ENCODE measurements around the gene FAM107B.

The FAM107B gene

DNA sequence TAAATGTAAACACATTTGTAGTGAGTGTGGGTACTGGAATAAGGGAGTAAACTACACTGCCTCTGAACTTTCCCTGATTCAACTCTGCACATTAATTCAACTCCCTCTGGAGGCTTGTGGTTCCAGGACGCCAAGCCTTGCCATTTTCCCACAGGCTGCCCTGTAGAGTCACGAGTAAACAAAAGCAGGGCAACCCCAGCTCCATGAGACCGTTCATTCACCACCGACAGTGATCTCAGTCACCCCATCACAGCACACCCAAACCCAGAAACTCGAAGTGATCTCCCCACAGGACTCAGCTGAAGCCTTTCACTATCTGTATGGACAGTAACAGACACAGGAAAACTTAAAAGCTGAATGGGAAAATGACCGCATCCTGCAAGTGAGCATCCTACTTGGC, 225.2 kb downstream of the FAM107B start:
- no peak for DNase-seq

DNA sequence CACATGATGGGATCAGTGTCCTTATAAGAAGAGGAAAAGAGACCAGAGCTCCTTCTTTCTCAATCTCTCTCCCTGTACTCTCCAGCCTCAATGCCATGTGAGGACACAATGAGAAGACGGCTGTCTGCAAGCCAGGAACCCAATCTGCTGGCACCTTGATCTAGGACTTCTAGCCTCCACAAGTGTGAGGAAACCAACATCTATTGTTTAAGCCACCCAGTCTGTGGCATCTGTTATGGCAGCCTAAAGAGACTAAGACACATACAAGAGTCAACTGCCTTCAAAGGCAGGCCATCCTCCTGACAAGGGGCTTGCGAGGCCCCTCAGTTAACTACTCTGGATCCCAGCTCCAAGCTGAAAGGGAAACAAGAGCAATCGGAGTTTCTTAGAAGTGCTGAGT, 225.7 kb downstream of the FAM107B start:
- no peak for DNase-seq

DNA sequence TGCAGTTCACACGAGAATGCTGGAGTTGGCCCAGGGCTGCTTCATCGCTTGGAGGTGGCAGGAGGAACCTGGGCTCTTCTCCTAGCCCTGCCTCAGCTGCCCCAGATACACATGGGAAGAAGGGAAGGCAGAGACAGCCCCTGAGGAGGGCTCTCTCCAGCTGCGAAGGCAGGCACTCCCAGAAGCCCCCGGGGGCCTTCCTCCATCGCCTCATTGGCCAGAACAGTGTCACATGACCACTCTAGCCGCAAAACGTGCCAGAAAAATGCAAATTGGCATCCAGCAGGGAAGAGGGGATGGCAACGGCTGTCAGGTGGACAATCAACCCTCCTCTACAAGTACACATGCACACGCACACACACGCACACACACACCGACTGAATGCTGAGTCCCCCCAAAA, 226.2 kb downstream of the FAM107B start:
- no peak for DNase-seq

DNA sequence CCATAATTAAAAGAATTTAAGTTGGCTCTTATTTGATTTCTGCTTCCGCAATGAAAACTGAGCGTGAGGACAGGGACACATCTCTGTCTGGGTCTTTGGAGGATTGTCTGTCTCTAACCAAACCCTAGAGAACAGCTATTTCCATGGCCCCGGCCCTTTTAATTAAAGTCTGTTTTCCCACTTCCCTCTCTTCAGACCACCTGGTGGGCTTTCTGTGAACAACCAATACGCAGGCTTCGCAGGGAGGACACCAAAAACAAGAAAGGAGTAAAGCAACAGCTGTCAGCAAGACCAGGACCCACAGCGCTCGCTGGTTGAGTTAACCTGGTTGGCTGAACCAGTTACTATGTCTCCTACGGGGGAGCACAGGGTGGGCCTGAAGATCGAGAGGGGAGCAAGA, 226.9 kb downstream of the FAM107B start:
- DNase-seq = no peak

DNA sequence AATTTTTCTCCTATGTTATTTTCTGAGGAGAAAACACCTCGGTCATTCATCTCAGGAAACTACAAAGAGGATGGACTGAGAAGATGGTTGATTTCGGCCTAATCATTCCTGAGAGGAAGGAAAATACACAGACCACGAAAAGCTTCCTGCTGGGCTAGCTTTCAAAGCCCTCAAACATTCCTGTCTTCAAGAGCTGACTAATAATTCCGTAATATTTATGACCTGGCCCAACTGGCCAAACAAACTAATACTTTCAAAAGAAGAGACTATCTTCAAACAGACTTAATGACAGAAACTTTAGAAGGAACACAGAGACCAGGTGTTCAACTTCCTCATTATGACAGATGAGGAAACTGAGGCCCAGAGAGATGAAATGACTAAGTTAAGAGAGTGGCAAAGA, 228.9 kb downstream of the FAM107B start:
- no peak for DNase-seq

DNA sequence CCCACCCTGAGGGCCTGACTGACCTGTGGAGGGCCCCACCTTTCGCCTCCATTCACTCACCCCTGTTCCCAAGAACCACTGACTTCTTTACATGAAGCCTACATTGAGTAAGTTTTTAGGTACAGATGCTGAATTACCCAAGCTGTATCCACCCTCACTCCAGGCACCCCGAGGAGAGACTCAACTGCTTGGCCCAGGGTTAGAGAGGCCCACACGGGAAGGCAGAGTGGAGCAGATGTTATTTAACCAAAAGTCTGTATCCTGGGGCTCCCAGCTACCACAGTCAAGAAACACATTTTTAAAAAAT, 230.8 kb downstream of the FAM107B start:
- DNase-seq = no peak

DNA sequence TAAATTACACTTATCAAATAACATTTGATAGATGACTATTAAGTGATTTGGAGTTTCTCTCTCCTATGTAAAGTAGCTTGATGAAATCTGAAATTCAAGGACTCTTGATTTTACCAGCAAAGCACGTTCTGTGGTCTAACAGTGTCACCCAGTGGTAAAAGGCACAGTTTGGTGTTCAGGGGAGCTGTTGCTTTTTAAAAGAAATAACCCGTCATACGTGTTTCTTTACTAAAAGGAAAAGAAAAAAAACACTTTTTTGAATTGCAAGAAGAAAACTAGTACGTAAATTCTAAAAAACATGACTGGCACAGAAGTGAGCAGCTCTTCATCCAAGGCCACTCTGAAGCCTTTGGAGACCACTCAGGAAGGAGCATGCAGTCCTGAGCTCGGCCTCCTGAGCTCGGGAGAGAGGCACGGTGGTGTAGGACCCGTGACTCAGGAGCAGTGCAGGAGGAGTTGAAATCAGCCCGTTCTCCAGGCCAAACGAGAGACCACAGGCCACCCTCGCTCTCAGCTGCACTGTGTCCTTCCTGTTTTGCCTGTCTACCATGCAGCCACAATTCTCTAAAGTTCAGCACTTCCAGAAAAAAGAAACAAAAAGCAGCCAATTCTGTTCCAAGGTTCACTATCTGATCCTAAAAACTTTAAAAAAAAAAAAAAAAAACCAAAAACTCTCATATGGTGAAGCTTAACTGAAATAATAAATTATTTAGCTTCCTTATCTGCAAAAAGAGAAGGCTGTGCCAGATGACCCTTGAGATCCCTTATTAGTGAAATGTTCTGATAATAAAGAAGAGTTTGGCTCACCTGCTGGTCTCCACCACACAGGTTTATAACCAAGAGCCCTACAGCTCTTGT, 231.4 kb downstream of the FAM107B start:
- no peak for DNase-seq

DNA sequence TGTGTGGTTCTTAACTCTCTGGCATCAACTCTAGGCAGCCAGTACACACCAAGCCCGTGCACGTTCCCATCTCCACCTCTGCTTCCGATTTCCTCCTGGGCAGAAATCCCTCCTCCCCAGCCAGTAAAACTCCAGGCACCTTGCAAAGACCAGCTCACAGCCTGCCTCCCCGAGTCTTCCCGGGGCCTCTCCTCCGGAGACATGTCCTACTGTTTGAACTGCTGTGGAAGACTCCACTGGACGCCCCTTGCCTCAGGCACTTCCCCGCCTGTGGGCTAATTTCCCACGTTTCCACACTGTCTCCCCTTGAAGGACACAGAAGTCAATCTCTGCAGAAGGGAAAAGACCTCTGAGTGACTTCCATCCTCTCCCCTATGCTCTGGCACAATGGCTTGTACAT, 233.3 kb downstream of the FAM107B start:
- no peak for DNase-seq

DNA sequence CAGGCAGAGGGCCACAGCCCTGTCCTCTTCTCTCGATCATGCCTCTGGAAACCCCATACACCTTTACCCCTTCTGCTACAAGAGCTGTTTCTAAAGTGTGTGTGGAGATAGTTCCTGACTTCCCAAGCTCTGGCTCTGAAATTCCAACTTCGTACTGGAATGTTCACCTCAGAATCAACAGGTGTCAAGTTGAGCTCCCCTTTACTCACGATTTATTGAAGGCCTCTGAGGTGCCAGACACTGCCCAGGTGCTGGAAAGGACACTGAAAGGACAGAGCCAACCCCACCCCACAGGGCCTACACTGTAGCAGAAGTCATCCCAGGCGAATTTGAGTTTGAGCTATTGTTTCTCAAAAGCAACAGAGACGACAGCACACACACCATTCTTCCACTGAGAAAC, 234.1 kb downstream of the FAM107B start:
- no peak for DNase-seq

DNA sequence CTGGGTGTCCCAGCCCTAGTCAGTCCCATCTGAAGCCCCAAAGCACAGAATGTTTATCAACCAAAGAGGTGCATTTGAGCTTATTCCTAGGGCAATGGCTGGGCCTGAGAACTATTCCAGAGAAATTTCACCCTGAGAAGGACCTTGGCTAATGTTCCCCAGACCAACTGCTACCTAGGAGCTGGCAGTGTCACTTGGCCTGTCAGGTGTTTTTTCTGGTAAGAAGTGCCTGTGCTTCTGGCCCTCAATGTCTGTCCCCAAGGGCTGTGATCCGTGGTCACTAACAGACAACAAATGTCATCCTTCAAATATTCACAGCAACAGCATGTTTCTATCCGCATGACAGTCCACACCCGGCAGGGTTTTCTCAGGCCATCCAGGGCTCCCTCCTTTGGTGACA, 234.6 kb downstream of the FAM107B start:
- no peak for DNase-seq

DNA sequence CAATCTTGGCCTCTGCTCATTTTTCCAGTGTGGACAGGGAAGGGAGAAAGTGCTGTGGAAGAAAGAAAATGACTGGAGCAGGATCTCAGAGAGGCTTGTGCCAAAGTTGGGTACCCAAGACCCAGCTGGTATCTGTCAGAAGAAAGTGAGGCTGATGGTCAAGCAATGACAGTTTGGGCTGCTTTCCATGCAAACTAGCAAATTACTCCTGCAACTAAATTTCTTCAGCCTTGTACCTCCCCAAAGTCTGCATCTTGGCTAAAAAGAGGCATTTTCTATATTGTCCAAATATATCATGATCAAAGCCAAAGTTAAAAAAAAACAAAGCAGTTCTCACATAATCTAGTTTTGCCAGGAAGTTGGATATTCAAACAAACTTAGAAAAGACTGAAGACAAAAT, 235.5 kb downstream of the FAM107B start:
- DNase-seq = no peak

DNA sequence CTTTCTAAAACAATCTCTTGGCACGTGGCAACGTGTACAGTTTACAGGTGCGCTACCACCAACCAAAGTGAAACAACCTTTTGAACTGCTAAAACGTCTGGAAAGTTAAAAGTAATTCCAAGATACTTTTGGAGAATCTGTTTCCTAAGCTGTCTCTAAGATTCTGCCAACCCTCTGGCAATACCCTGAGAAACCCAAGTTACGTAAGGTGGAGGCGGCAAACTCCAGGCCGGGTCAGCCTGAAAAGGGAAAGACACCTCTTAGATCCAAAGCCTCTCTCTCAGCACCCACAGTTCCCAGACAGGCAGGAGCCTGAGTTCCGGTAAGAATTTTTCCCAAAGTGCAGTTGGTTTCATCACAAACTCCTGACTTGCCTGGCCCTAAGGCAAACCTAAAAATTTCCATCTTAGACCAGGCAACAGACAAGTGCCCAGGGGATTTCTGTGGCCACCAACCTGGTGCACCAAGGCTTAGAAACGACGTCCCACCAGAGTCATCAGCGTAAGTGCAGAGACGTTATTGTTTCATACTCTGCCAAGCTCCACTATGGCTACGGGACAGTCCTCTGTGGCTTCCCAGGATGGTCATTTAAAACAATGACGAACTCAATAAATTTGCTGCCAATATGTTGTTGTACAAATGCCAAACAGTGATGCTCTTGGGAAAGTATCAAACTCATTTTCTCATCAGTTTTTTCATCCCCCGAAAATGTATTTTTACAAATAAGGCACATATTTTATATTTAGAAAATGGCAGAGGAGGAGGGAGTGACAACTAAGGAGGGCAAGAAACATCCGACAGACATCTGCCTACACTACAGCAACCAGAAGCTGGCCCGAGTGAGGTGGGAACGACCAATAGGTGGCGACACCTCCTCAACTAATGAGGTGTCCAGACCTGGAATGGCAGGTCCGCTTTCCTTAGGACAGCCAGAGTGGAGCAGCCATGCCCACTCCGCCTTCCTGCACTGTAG, 238.2 kb downstream of the FAM107B start:
- DNase-seq = no peak

DNA sequence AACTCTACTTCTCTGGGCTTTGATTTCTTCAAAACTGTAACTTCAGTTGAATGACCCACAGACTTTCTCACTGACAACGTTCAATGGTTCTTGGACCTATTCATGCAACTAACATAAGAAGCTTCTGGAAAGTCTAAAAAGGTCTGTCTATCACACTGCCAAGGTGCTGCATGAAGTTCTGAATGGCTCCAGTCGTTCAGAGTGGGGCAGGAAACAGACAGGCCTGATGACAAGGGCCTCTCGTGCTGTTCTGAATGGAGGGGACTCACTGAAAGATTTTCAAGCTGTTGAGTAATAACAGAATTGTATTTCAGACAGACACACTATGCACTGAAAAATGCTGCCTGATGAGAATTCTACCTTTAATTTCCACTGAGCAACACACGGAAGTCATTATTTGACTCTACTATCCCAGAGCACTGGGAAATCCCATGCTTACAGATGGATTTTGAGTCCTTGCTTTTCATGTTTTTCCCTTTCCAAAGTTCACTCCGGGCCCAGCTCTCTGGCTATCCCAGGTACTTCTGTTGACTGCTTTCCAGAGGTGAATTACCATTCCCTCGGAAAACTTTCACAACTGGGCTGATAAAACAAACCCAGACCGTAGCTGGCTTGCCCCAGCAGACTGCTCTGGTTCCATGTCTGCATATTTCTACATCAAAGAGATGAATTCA, 239.1 kb downstream of the FAM107B start:
- DNase-seq = no peak

DNA sequence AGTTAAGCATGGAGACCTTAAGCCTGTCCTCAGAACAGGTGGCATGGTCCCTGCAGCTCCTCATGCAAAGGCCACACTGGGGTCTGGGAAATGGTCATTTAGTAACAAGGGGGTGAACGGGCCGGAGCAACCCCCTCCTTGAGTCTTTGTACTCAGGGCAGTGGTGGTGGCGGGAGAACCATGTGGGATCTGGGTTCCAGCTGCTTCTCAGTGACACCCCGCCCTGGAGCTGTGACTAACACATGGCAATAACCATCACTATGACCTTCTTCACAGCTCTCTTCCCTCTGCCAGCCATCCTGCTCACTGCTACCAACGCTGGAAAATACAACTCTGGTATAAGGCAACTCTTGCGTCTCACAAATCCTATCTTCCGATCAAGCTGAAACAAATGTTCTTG, 240.5 kb downstream of the FAM107B start:
- no peak for DNase-seq

DNA sequence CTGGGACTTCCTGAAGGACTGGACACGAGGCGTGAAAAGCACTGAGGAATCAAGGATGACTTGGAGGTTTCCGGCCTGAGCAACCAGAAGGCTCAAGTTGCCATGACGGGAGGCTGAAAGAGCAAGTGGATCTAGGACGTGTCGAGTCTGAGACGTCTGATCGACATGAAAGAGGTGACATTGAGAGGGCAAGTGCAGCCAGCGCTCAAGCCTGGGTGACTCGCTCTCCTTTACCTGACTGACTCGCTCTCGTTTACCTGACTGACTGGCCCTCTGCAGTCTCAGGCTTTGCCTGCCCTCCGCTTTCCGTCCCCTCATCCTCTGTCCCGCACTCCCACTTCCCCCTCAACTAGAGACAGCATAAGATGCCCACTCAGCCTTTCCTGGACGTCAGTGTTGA, 241.4 kb downstream of the FAM107B start:
- no peak for DNase-seq

DNA sequence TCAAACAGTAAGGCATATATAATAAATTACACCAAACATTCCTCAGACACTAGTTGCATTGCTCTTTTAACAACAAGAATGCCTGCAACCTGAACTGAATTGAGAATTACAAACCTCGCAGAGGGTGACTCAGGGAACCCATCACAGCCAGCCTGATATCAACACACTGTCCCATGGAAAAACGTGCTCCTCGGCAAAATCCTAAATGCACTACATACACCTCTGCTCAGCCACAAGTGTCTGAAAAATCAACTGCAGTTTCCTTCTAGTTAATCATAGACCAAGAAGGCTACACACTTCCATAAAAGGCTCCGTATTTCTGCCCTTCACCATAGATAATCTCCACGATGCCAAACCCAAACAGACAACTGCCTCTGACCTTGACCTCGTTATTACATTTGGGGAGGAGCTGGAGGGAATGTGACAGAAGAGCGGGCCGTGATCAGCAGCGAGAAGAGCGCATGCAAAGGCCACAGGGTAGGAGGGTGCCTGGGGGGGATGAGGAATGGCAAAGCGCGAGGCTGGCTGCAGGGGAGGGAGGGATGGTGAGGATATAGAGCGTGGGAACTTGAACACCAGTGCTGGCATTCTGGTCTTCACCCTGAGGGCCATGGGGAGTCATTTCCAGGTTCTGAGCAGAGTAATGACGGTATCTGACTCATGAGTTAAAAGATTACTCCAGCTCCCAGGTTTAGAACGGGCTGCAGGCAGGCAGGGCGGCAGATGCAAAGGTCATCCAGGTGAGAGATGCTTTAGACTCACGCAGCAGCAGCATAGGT, 242.0 kb downstream of the FAM107B start:
- no peak for DNase-seq

DNA sequence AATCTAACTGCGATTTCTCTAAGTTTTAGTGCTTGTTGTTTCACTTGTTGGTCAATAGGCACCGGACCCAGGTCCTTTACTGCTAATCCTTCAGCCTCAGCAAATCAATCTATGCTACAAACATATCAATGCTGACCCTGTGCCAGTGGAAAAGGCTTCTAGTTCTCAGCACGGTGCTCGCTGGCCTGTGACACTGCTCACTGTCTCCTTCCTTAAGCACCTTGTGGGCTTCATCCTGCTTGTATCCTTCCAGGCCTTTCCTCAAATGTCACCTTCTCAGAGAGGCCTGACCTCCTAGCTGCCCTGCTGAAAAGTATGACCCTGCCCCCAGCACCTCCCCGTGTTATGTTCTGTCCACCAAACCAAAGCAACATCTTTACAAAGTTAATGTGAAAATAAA, 242.7 kb downstream of the FAM107B start:
- DNase-seq = no peak

DNA sequence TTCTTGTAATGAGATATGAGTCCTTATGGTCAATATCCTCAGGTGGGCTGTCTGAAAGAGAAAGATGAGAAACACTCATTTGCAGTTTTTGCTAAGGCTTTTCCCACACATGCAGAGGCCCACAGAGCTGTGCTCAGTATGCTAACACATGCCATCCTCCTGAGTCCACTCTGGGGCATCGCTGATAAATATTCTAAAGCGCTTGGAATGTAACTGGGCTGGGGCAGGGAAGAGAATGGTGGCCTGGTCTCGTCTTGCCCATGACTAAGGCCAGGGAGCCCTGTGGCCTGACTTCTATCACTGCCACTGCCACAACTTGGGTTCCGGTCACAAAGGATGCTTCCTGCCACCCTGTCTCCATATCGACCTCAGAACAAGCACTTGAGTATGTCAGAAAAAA, 244.2 kb downstream of the FAM107B start:
- no peak for DNase-seq

DNA sequence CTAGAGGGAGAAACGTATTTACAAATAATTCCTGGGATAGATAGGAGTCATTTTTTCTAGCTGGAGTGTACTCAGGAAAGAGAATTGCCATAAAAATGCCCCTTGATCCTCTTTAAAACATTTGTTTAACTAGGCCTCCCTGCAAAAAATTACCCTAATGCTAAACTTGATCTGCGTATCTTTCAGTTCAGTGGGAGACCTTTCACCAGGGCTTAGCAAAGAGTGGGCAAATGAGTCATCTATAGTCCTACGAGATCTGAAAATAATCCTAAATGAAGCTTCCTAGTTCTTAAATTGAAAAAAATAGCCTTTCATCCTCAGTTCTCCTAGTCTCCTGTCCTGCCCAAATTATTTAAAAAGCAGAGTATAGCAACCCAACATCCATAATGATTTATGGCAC, 245.3 kb downstream of the FAM107B start:
- DNase-seq = no peak

DNA sequence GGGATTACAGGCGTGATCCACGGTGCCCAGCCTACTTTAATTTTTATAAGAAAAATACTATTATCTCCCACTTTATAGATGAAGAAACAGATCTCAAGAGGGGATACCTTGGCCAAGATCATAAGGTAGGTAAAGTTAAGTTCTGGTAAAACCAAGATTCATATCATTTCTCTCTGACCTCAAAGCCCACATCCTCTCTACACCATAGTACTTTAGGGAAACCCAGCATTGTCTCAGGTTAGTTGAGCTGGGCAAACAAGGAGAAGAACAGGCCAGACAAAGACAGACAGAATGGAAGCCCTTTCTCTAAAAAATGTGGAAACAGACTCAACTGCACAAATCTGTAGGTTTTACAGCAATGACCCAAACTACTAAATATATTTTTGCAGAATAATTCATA, 246.2 kb downstream of the FAM107B start:
- no peak for DNase-seq

DNA sequence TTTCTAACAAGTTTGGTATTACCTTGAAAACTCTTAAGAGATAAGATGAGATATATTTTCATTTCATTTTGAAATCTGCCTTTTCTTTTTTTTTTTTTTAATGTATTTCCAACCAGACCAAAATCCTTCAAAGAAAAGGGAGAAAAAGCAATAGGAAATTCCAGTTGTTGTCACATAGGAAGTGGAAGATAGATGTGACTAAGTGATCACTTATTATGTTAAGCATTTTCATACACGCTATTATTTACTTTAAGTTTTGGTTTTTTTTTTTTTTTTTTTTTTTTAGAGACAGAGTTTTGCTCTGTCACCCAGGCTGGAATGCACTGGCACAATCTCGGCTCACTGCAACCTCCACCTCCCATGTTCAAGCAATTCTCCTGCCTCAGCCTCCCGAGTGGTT, 246.8 kb downstream of the FAM107B start:
- DNase-seq = no peak

DNA sequence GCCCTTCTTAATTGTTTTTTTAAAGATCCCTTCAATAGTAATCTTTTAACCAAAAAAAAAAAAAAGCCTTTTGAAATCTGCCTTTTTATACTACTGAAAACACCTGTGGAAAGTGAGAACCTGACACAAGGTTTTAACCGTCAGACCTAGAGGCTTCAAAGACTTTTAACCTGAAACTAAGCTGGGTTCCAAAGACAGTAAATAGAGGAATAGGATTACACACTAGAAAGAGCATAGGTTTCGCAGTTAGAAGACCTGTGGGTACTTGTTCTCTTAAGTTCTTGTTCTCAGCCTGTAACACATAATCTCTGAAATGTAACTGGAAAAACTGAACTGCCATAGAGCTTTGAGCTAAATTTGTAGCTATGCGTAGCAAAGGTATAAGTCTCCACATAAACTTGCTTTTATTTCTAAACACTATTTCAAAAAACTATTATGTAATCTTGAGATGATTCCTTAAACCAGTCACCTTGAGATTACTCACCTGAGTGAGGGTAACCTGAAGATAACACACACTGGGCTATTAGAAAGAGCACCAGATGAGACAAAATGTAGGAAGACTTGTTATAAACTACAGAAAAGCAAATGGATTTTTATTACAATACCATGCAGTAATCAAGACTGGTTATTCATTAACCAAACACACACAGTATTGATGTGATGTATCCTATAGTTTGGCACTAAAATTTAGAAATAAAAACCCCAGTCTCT, 247.4 kb downstream of the FAM107B start:
- no peak for DNase-seq
